HG03378 (cell line): ENCODE results near the gene CTTN.
"Not testable (repeated sequence)": the region's sequence is repeated elsewhere in the genome, so short reads cannot be mapped to it uniquely, and the experiment has no call there.

Experiments
- ATAC-seq: cut with Tn5 transposase; IDR thresholded peaks from one replicate; pipeline ENCODE4 v1.9.1; 2021; ENCODE audit warnings: mild to moderate bottlenecking, moderate library complexity; ENCODE audit not compliant: unreplicated experiment

The CTTN gene

GRCh38 chr11:70381350-70381749 is 17.0 kb upstream of the CTTN start:
- ATAC-seq: no peak

DNA sequence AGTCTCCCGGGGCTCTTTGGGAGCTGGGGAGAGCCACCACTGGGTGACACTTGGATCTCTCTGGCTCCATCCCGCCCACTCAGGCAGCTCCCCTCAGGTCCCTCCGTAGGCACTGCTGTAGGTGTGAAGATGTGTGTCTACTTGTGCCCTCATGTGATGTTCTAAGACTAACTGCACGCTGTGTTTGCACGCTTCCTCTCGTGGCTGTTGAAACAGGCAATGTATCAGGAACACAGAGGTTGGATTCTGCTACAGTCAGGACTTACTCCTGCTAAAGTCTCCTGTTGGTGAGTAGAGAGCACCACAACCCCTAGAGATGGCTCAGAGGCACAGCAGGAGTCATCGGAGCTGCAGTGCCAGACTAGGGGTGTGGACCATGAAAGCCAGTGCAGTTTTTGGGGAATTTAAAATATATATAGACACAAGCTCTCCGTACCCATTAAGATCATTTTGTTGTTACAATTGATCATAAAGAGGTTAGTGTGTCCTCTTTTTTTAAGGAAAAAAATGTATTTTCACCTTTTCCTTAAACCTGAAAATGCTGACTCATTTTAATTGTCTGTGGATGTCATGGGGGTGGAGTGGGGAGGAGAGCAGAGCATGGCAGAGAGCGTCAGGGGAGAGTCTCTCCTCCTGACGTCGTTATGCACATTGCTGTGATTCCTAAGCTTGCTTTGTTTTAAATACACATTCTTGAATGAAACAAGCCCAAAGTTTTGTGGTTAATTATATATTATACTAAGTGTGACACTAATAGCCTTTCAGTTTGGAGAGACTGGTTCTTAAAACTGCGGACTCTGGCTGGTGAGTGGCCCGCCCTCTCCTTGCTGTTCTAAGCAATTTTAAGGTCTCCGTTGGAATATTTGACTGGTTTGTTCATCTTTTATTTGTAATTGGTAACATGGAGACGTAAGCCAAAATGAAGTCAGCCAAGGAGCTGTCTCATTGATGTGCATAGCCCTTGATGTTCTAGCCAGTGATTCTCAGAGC is 16.2 kb upstream of the CTTN start:
- ATAC-seq: no peak

- ATAC-seq: no peak
Measured at GRCh38 chr11:70383664-70384565, 14.4 kb upstream of the CTTN start.

GRCh38 chr11:70384566-70385152 is 13.7 kb upstream of the CTTN start:
- no peak for ATAC-seq

- no peak for ATAC-seq
Measured at GRCh38 chr11:70387564-70387963, 10.8 kb upstream of the CTTN start.

GRCh38 chr11:70389201-70389600 is 9.1 kb upstream of the CTTN start:
- no peak for ATAC-seq

GRCh38 chr11:70390882-70391281 is 7.4 kb upstream of the CTTN start:
- not testable (repeated sequence) for ATAC-seq

DNA sequence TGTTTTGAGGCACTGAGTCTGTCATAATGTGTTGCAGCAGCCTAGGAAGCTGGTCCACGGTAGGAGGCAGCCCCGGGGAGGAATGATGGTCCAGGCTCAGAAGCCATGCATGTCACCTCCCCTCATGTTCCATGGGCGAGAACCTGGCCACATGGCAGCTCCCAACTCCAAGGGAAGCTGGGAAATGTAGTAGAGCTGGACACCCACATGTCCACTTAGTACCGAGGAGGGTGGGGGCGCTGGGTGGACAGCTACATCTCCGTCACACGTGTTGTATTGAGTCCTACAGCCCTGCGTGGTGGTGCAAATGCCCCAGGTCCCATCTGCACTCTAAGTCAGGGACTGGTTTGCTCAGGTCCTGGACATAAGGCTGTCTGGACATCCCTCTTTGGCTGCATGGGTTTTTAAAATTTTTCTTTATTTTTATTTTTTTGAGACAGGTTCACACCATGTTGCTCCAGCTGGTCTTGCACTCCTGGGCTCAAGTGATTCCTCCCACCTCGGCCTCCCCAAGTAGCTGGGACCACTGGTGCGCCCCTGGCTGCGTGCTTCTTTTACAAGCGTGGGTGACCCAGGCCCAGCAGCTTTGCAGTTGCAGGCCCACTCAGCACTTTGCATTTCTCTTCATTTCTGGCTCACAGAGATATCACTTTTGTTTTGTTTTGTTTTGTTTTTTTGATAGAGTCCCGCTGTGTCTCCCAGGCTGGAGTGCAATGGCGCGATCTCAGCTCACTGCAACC is 3.9 kb upstream of the CTTN start:
- ATAC-seq: no peak

DNA sequence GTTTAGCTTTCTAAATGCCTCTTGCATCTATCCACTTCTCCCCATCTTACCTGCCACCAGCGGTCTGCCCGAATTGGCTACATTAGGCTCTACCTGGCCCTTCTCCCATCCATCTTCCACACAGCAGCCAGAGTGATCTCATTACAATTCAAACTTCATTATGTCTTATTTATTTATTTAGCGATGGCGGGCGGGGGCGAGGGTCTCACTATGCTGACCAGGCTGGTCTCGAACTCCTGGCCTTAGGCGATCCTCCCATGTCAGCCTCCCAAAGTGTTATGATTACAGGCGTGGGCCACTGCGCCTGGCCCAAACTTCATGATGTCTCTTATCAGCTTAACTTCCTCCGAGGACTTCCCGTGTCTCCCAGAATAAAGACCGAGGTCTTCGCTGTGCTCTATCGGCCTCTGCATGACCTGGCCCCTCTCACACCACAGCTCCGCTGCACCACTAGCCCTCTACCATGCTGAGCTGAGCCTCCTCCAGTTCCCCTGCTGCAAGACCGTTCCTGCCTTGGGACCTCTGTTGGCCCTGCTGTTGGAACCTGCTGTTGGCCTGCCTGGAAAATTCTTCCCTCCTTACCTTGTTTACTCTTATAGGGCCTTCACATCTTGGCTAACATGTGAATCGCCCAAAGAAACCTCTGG is 870 bp upstream of the CTTN start:
- no peak for ATAC-seq

DNA sequence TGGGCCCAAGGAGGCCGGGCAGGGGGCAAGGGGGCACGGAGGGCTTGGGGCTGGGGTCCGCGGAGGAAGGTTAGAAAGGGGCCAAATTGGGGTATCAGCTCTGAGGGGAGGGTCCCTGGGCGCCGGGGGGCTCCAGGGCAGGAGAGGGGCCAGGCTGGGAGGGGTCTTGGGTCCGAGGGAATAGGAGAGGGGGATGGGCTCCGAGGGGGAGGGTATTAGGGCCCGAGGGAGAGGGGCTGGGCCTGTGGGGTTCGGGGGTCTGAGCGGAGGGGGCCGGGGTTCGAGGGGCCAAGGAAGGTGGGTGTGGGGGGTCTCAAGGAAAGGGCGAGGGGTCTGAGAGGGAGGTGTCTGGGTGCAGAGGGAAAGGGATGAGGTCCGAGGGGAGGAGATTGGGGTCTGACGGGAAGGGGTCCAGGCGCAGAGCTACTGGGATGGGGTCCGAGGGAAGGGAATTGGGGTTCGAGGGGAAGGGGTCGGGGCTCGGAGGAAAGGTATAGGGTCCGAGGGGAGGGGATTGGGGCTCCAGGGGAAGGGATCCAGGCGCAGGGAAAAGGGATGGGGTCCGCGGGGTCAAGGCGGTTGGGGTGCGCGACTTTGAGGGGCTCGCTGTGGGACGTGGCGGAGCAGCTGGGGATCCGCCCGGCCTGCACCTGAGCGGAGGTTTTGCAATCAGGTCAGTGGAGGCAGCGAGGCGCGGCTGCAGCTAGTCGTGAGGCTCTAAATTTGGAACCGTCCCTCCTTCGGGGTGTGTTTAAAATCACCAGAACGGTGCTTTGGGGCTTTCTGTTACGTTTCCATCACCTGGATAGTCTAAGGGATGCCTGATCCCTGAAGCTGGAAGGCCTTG is 728 bp downstream of the CTTN start:
- ATAC-seq: no peak

GRCh38 chr11:70399681-70400112 is 1.4 kb downstream of the CTTN start:
- ATAC-seq: no peak

DNA sequence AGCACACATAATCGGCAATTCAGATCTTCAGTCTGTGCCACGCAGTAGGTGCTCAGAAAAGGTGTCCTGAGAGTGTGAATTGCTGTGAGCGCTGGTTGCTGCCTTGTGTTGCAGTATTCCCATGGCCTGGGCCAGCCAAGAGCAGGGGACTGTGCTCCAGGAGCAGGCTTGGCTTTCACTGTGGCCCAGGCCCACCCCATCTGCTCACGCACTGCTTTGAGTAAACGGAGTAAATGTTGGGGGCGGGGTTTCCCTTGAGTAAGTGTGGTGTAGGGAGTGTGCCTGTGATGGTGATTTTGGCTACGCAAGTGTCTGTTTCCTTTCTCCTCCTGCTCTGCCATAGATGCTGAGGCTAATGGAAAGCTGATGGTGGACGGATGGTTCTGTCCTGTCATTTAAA is 2.3 kb downstream of the CTTN start:
- no peak for ATAC-seq

- no peak for ATAC-seq
Measured at GRCh38 chr11:70402016-70402415, 3.7 kb downstream of the CTTN start.

DNA sequence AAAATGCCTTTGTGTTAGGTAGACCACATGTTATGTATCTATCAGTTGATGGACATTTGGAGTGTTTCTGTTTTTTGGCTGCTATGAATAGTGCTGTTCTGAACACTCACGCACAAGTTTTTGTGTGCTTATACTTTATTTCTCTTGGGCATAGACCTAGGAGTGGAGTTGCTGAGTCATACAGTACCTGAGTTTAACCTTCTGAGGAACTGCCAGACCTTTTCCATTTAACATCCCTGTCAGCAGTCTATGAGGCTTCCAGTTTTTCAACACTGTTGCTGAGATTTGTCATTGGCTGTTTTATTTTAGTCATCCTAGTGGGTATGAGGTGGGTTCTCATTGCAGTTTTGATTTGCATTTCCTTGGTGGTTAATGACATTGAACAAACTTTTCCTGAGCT is 4.4 kb downstream of the CTTN start:
- no peak for ATAC-seq

- ATAC-seq: no peak
Measured at GRCh38 chr11:70404244-70404643, 5.9 kb downstream of the CTTN start.

- ATAC-seq: no peak
Measured at GRCh38 chr11:70405679-70406395, 7.5 kb downstream of the CTTN start.

GRCh38 chr11:70407121-70407520 is 8.8 kb downstream of the CTTN start:
- ATAC-seq: no peak

DNA sequence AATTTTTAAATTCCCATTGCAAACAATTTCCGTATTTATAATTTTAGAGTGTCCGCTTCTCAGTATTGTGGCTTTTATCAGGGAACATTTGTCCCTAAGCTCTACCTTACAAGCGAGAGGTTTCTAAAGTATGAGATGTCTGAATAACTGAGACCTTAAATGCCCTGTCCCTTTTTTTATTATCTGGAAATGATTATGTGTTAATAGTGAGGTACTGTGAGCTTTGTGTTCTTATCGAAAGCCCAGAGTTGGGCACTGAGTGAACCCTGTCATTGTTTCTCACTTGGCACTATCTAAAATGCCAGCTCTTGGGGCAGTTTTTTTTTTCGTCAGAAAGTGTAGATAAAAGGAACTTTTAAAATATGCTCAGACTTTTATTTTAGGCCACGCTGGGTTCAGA is 9.5 kb downstream of the CTTN start:
- ATAC-seq: no peak
